Measurements from ENCODE around the gene CLSTN3. TPM values are rescaled to one million over a fixed set of nuclear protein-coding genes. Genes with fewer than 3 reads are reported as not detected.

The CLSTN3 gene
- total RNA-seq, 1 experiment from 2014 or later = 40.2 TPM

DNA sequence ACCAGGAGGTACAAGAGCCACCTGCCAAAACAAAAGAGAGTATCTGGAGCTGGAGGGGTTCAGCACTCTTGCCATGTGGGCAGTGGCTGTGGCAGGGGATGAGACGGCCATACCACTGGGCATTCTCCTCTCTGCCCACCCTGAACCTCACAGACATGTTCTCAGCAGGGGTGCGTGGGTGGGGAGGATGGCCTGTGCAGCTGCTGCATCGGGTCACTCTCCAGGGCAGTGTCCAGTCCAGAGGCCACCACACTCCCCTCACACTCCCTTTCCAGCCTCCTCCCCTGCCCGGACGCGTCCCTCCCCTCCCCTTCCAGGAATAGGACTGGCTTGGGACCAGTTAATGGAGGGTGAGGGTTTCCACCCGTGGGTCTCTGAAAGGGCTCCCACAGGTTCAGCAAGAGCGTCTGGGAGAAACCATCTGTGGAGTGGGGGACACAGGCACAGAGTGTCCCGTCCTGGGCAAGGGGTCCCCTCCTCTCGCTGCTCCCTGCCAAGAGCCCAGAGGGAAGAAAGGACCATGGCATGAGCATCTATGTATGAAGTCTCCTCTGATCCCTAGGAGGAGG, 38.4 kb upstream of the CLSTN3 start:
- no peak overlapping the region for H3K4me3 ChIP-seq (ENCODE audit: low read depth, low read length)
- ChIA-PET POLR2A (interaction anchor here (1.0 kb wide), 1 partner anchor 148 kb away, joined by 3 read pairs; the partner anchor contains the start of genes C12orf57 and RNU7-1), CTCF (interaction anchor here (0.9 to 2.0 kb wide), 5 partner anchors 16 to 148 kb away, joined by 3 to 9 read pairs (median 4); partner anchors contain the start of genes C12orf57, C1RL, C1S and RNU7-1)
- TF ChIP-seq, protein P1, sequence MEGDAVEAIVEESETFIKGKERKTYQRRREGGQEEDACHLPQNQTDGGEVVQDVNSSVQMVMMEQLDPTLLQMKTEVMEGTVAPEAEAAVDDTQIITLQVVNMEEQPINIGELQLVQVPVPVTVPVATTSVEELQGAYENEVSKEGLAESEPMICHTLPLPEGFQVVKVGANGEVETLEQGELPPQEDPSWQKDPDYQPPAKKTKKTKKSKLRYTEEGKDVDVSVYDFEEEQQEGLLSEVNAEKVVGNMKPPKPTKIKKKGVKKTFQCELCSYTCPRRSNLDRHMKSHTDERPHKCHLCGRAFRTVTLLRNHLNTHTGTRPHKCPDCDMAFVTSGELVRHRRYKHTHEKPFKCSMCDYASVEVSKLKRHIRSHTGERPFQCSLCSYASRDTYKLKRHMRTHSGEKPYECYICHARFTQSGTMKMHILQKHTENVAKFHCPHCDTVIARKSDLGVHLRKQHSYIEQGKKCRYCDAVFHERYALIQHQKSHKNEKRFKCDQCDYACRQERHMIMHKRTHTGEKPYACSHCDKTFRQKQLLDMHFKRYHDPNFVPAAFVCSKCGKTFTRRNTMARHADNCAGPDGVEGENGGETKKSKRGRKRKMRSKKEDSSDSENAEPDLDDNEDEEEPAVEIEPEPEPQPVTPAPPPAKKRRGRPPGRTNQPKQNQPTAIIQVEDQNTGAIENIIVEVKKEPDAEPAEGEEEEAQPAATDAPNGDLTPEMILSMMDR (IDR thresholded peaks at IDR 0.05; ENCODE audit: insufficient read depth in 1 of 2, low read depth in 1 of 2, low read length in 1 of 2, severe bottlenecking in 1 of 2, unreplicated experiment in 1 of 2) = no peak
- Mint-ChIP-seq H3K36me3 (ENCODE audit: insufficient read depth, unreplicated experiment) (peaks cover 18% of the 10 kb centered on the region), H3K27me3 (ENCODE audit: insufficient read depth, unreplicated experiment) (no peaks in the 10 kb centered on the region), H3K4me3 (ENCODE audit: unreplicated experiment) (peak overlapping the region; percentile 56), H3K4me1 (ENCODE audit: low read depth, unreplicated experiment) (no peaks in the 10 kb centered on the region), H3K27ac (ENCODE audit: unreplicated experiment) (peak overlapping the region; percentile 76), H3K9me3 (ENCODE audit: unreplicated experiment) (no peaks in the 10 kb centered on the region)
- no peaks in the 10 kb centered on the region for H3K27me3 ChIP-seq (replicated peaks; ENCODE audit: control insufficient read depth, insufficient read depth, low read length)
- peak in 1 of 2 experiments; percentile 39 for DNase-seq
- H3K36me3 ChIP-seq (ENCODE audit: control insufficient read depth, insufficient read depth, low read length) = no peaks in the 10 kb centered on the region
- no TSS peak for BruUV-seq (replicated peaks)
- intact Hi-C loops (cut with micrococcal nuclease; ENCODE audit: unreplicated experiment) = loop anchor here (1.0 to 5.0 kb wide), 6 partner anchors 17 to 147 kb away; partner anchors contain the start of genes C12orf57, C1S and LPCAT3
- H3K4me1 ChIP-seq = peaks cover 5% of the 10 kb centered on the region; the same call in 1 of the 2 replicates
- no peaks in the 10 kb centered on the region for H3K9me3 ChIP-seq

DNA sequence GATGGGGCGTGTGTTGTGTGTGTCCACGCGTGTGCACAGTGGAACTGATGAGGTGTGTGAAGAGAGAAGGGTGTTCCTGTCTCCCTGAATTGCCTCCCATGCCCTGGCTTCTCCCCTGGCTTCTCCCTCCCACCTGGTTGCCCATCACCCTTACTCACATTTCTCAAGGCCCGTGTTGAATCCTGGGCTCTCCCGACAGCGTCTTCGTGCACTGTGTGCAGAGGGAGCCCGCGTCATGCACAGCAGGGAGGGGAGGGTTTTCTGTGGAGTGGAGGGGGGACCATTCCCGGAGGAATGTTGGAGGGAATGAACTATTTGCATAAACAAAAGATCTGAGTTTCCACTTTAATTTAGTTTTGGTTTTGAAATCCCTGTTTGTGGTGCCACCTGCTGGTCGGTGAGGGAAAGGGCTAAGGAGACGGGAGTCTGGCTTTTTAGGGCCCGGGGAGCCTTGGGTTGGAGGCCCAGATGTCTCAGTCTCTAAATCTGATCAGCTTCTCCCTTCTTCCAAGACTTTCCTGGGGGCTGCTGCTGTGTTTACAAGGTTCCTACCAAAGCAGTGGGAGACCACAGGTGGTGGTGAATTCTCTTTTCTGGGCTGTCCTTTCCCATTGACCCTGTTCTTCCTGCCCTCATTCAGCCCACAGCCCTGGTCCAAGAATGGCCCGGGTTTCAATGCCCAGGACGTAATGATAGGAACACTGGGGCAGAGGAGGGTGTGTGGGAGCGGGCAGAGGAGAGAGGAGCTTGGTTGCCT, 37.8 kb upstream of the CLSTN3 start, which contains the start of gene C1R:
Gene C1R, minus strand, starts transcription at position 217 of the 757 bp plus-strand sequence. Its CDS starts 57 bp downstream, at position 160.
- H3K27ac Mint-ChIP-seq (ENCODE audit: unreplicated experiment) = peak within 1 kb of the TSS; percentile 76
- DNase-seq = peak; percentile 71 to 81
- CTCF ChIA-PET = interaction anchor here (0.6 to 2.0 kb wide), 4 partner anchors 14 to 149 kb away, joined by 3 to 9 read pairs (median 4); partner anchors contain the start of genes C12orf57, C1S and RNU7-1

More for the DNA sequence above, 37.8 kb upstream of the CLSTN3 start, which contains the start of gene C1R:
- BruUV-seq (replicated peaks) = no TSS peak
- H3K9me3 Mint-ChIP-seq (ENCODE audit: unreplicated experiment) = no peaks in the 10 kb centered on the region
- POLR2A ChIA-PET = interaction anchor here (1.0 kb wide), 1 partner anchor 149 kb away, joined by 3 read pairs; the partner anchor contains the start of genes C12orf57 and RNU7-1
- peaks cover 23% of the 10 kb centered on the region for H3K36me3 Mint-ChIP-seq (ENCODE audit: insufficient read depth, unreplicated experiment)
- no peaks in the 10 kb centered on the region for H3K4me1 Mint-ChIP-seq (ENCODE audit: low read depth, unreplicated experiment)
- TF ChIP-seq, protein P1 (IDR thresholded peaks at IDR 0.05; ENCODE audit: insufficient read depth in 1 of 2, low read depth in 1 of 2, low read length in 1 of 2, severe bottlenecking in 1 of 2, unreplicated experiment in 1 of 2) = peak; percentile 94 to 97
- no peaks in the 10 kb centered on the region for H3K9me3 ChIP-seq
- H3K27me3 ChIP-seq (replicated peaks; ENCODE audit: control insufficient read depth, insufficient read depth, low read length) = no peaks in the 10 kb centered on the region
- intact Hi-C loops (cut with micrococcal nuclease; ENCODE audit: unreplicated experiment) = loop anchor here (1.0 to 5.0 kb wide), 6 partner anchors 16 to 148 kb away; partner anchors contain the start of genes C12orf57, C1S and LPCAT3
- peaks cover 5% of the 10 kb centered on the region; the same call in 1 of the 2 replicates for H3K4me1 ChIP-seq
- H3K4me3 Mint-ChIP-seq (ENCODE audit: unreplicated experiment) = peak within 1 kb of the TSS; percentile 56
- peak within 1 kb of the TSS; percentile 11 for H3K4me3 ChIP-seq (ENCODE audit: low read depth, low read length)
- H3K27me3 Mint-ChIP-seq (ENCODE audit: insufficient read depth, unreplicated experiment) = no peaks in the 10 kb centered on the region
- H3K36me3 ChIP-seq (ENCODE audit: control insufficient read depth, insufficient read depth, low read length) = no peaks in the 10 kb centered on the region

All from Caco-2 (cell line).